NT2/D1 (cell line): Measurements from ENCODE around the gene HAUS5.

Source experiments
- YY1 ChIP-seq: IDR thresholded peaks from 2 replicates; pipeline ENCODE4 v1.6.1; 2011; ENCODE audit not compliant: insufficient read length, insufficient read depth
- ZNF274 ChIP-seq: IDR thresholded peaks from 2 replicates; pipeline ENCODE4 v1.6.1; 2011; ENCODE audit warnings: mild to moderate bottlenecking, low read depth, low read length

GRCh38 chr19:35669566-35669965 is 57.0 kb downstream of the HAUS5 start:
- no peak for TF ChIP-seq ZNF274
- TF ChIP-seq YY1: no peak
